GM21423 (cell line): ENCODE measurements around the gene GAP43.

ENCODE experiments used
- ATAC-seq: cut with Tn5 transposase; IDR thresholded peaks from one replicate; pipeline ENCODE4 v1.9.1; 2021; ENCODE audit warnings: mild to moderate bottlenecking, moderate library complexity; ENCODE audit not compliant: unreplicated experiment

The GAP43 gene

GRCh38 chr3:115623044-115623868 is at the start of gene GAP43:
GAP43 (plus strand) TSS chr3:115623510; CDS start chr3:115623690, 180 bp downstream.
- ATAC-seq = no peak

GRCh38 chr3:115576325-115576875 is 46.9 kb upstream of the GAP43 start:
- ATAC-seq = no peak

- ATAC-seq = no peak
These were observed 46.3 kb upstream of the GAP43 start for GRCh38 chr3:115577000-115577399.

GRCh38 chr3:115578331-115578730 is 45.0 kb upstream of the GAP43 start:
- ATAC-seq = no peak

- no peak for ATAC-seq
These were observed 42.7 kb upstream of the GAP43 start for GRCh38 chr3:115580566-115580965.

- ATAC-seq = no peak
These were observed 41.8 kb upstream of the GAP43 start for GRCh38 chr3:115581362-115582135.

- ATAC-seq = no peak
These were observed 34.9 kb upstream of the GAP43 start for GRCh38 chr3:115588201-115589115.

GRCh38 chr3:115590873-115591272 is 32.4 kb upstream of the GAP43 start:
- ATAC-seq = no peak

GRCh38 chr3:115595611-115596275 is 27.6 kb upstream of the GAP43 start:
- ATAC-seq = no peak

GRCh38 chr3:115598216-115598615 is 25.1 kb upstream of the GAP43 start:
- ATAC-seq = no peak

- ATAC-seq = no peak
These were observed 21.1 kb upstream of the GAP43 start for GRCh38 chr3:115602194-115602593.

GRCh38 chr3:115611630-115612029 is 11.7 kb upstream of the GAP43 start:
- ATAC-seq = no peak

- ATAC-seq = no peak
These were observed 8.1 kb upstream of the GAP43 start for GRCh38 chr3:115615001-115615814.

- ATAC-seq = no peak
These were observed 6.8 kb upstream of the GAP43 start for GRCh38 chr3:115616461-115616860.

- ATAC-seq = no peak
These were observed 5.7 kb upstream of the GAP43 start for GRCh38 chr3:115617591-115617990.

GRCh38 chr3:115624029-115624741 is 875 bp downstream of the GAP43 start:
- no peak for ATAC-seq

GRCh38 chr3:115624901-115625300 is 1.6 kb downstream of the GAP43 start:
- ATAC-seq = no peak

- no peak for ATAC-seq
These were observed 2.7 kb downstream of the GAP43 start for GRCh38 chr3:115626006-115626409.

GRCh38 chr3:115626721-115627120 is 3.4 kb downstream of the GAP43 start:
- no peak for ATAC-seq
